ENCODE results near the gene PTGIS.

PTGIS gene

DNA sequence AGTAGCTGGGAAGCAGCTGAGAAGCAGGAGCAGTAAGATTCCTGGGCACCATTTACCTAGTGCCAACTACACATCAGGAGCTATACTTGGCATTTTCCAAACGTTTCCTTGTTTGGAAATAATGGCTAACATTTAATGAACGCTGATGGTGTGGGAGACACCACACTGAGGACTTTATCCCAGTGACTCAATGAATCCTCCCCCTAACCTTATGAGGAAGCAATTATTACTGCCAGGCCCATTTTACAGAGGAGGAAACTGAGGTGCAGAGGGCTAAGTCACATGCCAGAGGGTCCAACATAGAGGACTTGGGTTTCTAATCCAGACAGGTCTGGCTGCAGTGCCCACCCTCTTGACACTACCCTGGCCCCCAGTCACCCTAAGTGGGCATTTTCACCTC, 6.1 kb downstream of the PTGIS start:
- TF ChIP-seq TAF1 (IDR thresholded peaks at IDR 0.05; ENCODE audit: borderline replicate concordance, low read depth, low read length) (no peak), POLR2A (IDR thresholded peaks at IDR 0.05; ENCODE audit: low read depth, low read length) (no peak), POLR2AphosphoS5 (IDR thresholded peaks at IDR 0.05; ENCODE audit: low read depth, low read length) (no peak)
- DNase-seq (ENCODE audit: insufficient read length) (no peak), FAIRE-seq (no peak)

DNA sequence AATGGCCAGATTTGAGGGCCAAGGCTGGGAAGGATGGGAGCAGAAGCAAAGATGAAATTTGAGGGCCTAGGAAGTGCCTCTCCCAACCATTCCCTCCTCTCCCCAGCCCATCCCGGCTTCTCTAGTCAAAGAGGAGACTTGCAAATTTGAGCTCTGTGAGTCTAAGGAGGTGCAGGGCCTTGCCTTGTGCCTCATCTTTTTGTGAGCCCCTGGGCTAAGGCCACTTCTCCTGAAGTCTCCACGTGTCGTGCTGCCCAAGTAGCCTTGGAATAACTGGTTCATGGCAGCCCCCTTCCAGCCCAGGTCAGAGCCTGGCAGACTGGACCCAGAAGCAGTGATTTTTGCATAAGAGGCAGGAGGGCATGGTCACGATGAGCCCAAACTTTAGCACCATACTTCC, 6.7 kb downstream of the PTGIS start:
- FAIRE-seq = no peak
- TF ChIP-seq POLR2AphosphoS5 (IDR thresholded peaks at IDR 0.05; ENCODE audit: low read depth, low read length) = no peak
- no peak for TF ChIP-seq POLR2A (IDR thresholded peaks at IDR 0.05; ENCODE audit: low read depth, low read length)
- TF ChIP-seq TAF1 (IDR thresholded peaks at IDR 0.05; ENCODE audit: borderline replicate concordance, low read depth, low read length) = no peak
- no peak for DNase-seq (ENCODE audit: insufficient read length)

DNA sequence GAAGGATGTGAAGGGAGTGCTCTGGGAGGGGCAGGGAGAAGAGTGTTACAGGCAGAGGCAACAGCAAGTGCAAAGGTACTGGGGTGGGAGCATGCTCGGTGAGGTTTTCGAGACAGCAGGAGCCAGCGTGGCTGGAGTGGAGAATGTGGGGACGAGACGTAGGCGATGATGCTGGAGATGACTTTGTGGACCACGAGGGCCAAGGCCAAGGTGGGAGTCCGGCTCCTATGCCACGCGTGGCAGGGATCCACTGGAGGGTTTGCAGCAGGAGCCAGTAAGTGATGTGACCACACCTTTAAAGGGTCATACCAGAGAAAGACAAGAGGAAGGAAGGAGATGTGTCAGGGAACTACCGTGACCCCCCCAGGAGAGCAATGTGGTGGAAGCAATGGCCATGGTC, 7.3 kb downstream of the PTGIS start:
- no peak for DNase-seq (ENCODE audit: insufficient read length)
- no peak for FAIRE-seq
- no peak for TF ChIP-seq POLR2A (IDR thresholded peaks at IDR 0.05; ENCODE audit: low read depth, low read length)
- TF ChIP-seq POLR2AphosphoS5 (IDR thresholded peaks at IDR 0.05; ENCODE audit: low read depth, low read length) = no peak
- TF ChIP-seq TAF1 (IDR thresholded peaks at IDR 0.05; ENCODE audit: borderline replicate concordance, low read depth, low read length) = no peak

DNA sequence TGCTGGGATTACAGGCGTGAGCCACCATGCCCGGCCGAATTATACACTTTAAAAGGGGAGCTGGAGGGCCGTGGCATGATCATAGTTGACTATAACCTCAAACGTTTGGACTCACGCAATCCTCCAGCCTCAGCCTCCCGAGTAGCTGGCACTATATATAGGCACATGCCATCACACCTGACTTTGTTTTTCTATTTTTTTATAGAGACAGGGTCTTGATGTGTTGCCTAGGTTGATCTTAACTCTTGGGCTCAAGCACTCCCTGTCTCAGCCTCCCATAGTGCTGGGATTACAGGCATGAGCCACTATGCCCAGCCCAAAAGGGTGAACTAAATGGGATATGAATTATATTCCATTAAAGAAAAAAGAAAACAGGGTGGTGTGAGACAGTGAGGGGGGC, 7.8 kb downstream of the PTGIS start:
- no peak for TF ChIP-seq TAF1 (IDR thresholded peaks at IDR 0.05; ENCODE audit: borderline replicate concordance, low read depth, low read length)
- TF ChIP-seq POLR2A (IDR thresholded peaks at IDR 0.05; ENCODE audit: low read depth, low read length) = no peak
- no peak for TF ChIP-seq POLR2AphosphoS5 (IDR thresholded peaks at IDR 0.05; ENCODE audit: low read depth, low read length)
- no peak for FAIRE-seq
- DNase-seq (ENCODE audit: insufficient read length) = no peak

DNA sequence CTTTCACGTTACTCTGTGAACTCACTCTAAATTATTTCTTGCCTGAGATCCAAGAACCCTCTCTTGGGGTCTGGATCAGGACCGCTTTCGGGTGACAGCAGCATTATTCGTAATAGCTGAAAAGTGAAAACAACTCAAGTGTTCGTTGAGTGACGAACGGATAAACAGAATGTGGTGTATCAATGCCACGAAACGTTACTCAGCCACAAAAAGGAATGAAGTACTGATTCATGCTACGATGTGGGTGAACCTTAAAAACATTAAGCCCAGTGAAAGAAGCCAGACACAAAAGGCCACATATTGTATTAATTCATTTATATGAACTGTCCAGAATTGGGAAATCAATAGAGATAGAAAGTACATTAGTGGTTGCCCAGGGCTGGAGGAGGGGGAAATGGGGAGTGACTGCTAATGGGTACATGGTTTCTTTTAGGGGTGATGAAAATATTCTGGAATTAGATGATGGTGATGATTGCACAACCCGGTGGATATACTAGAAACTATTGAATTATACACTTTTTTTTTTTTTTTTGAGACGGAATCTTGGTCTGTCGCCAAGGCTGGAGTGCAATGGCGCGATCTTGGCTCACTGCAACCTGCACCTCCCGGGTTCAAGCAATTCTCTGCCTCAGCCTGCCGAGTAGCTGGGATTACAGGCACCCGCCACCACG, 8.4 kb downstream of the PTGIS start:
- TF ChIP-seq TAF1 (IDR thresholded peaks at IDR 0.05; ENCODE audit: borderline replicate concordance, low read depth, low read length) (no peak), POLR2A (IDR thresholded peaks at IDR 0.05; ENCODE audit: low read depth, low read length) (no peak), POLR2AphosphoS5 (IDR thresholded peaks at IDR 0.05; ENCODE audit: low read depth, low read length) (no peak)
- DNase-seq (ENCODE audit: insufficient read length) = no peak
- no peak for FAIRE-seq

DNA sequence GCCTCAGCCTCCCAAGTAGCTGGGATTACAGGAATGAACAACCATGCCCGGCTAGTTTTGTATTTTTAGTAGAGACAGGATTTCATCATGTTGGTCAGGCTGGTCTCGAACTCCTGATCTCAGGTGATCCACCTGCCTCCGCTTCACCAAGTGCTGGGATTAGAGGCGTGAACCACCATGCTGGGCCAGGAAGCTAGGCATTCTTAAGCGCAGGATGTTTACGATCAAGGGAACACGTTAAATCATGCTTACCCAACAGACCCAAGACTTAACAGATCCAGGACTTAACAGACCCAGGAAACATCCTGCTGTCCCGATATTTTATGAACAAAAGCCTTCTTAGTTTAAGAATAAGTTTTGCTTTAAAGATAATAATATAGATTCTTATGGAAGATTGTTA, 9.1 kb downstream of the PTGIS start:
- DNase-seq (ENCODE audit: insufficient read length) = no peak
- no peak for FAIRE-seq
- TF ChIP-seq POLR2AphosphoS5 (IDR thresholded peaks at IDR 0.05; ENCODE audit: low read depth, low read length) (no peak), TAF1 (IDR thresholded peaks at IDR 0.05; ENCODE audit: borderline replicate concordance, low read depth, low read length) (no peak), POLR2A (IDR thresholded peaks at IDR 0.05; ENCODE audit: low read depth, low read length) (no peak)

DNA sequence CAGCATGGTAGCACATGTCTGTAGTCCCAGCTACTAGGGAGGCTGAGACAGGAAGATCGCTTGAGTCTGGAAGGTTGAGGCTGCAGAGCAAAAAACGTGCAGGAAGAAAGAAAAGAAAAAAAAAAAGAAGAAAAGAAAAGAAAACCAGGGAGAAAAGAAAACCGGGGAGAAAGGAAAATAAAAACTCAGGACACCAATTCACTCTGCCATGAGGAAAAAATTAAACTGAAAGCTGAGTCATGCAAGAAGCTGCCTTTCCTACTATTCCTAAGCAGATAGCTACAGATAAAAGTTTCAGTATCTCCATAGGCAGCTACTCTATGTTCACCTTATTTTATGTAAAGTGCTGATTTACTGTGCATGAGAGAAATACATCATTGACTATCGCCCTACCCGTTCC, 10.5 kb downstream of the PTGIS start:
- FAIRE-seq (no peak), DNase-seq (ENCODE audit: insufficient read length) (no peak)
- TF ChIP-seq POLR2AphosphoS5 (IDR thresholded peaks at IDR 0.05; ENCODE audit: low read depth, low read length) (no peak), POLR2A (IDR thresholded peaks at IDR 0.05; ENCODE audit: low read depth, low read length) (no peak), TAF1 (IDR thresholded peaks at IDR 0.05; ENCODE audit: borderline replicate concordance, low read depth, low read length) (no peak)

DNA sequence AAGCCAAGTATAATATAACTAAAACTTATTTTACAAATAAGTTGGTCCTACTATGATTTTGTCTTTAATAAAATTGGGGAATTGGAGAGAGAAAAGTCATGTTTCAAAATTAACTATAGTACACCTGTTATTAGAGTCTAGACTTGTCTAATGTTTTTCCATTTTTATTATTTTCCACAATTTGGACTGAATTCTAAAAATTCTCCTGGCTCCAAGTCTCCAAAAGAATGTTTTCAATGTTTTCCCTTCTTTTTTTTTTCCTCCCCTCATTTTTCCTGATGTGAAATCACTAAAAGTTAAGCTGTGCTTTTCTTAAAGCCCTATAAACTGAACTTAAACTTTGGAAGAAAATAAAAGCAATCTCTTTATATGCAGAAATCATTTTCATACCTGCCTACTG, 11.3 kb downstream of the PTGIS start:
- no peak for DNase-seq (ENCODE audit: insufficient read length)
- TF ChIP-seq POLR2AphosphoS5 (IDR thresholded peaks at IDR 0.05; ENCODE audit: low read depth, low read length) = no peak
- no peak for TF ChIP-seq POLR2A (IDR thresholded peaks at IDR 0.05; ENCODE audit: low read depth, low read length)
- TF ChIP-seq TAF1 (IDR thresholded peaks at IDR 0.05; ENCODE audit: borderline replicate concordance, low read depth, low read length) = no peak
- FAIRE-seq = no peak

DNA sequence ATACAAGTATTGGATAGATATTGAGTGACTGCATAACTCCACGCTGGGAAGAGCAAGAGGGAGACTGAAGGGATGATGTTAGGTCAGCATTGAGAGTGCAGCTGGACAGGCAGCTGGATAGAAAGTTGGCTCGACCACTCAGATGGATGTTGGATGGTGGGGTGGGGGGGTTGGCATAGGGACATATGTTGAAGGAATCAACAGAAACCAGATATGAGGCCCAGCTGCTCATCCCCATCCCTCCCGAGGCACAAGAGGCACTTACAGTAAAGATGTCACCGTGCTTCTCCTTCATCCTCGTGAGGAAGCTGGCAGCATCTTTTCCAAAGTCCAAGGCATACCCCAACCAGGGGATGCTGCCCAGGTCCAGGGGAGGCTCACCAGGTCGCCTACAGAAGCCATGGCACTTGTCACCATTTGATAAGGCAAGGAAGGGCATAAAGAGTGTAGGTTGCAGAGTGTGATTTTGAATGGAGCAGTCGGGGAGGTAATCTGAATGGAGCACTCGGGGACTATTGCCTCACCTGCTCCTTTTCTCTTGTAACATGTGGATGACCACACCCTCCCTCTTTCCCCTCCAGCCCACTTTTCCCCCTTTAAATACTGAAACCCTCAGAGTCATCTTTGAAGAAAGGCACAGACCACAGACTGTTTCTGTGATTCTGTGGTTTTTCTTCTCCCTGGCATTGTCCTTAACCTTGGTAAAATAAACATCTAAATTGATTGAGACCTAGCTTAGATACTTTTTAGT, 18.0 kb downstream of the PTGIS start:
- FAIRE-seq = no peak
- TF ChIP-seq POLR2AphosphoS5 (IDR thresholded peaks at IDR 0.05; ENCODE audit: low read depth, low read length) = no peak
- no peak for TF ChIP-seq TAF1 (IDR thresholded peaks at IDR 0.05; ENCODE audit: borderline replicate concordance, low read depth, low read length)
- no peak for DNase-seq (ENCODE audit: insufficient read length)

DNA sequence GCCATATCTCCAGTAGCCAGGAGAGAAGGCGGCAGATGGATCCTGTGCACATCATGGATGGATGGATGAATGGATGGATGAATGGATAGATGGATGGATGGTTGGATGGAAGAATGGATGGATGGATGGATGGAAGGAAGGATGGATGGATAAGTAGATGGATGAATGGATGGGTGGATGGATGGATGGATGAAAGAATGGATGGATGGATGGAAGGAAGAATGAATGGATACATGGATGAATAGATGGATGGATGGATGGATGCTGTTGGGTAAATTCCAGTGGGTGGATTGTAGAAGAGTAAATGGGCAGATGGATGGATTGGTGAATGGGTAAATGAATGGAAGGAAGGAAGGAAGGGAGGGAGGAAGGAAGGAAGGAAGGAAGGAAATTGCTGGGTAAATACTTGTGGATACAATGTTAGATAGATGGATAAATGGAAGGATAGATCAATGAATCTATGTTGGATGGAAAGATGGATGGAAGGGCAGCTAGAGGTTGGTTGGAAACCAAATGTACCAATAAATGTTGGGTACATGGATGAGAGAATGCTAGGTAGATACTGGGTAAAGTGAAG, 19.5 kb downstream of the PTGIS start:
- no peak for TF ChIP-seq POLR2A (IDR thresholded peaks at IDR 0.05; ENCODE audit: low read depth, low read length)
- TF ChIP-seq POLR2AphosphoS5 (IDR thresholded peaks at IDR 0.05; ENCODE audit: low read depth, low read length) = no peak
- no peak for TF ChIP-seq TAF1 (IDR thresholded peaks at IDR 0.05; ENCODE audit: borderline replicate concordance, low read depth, low read length)
- no peak for DNase-seq (ENCODE audit: insufficient read length)
- FAIRE-seq = no peak

DNA sequence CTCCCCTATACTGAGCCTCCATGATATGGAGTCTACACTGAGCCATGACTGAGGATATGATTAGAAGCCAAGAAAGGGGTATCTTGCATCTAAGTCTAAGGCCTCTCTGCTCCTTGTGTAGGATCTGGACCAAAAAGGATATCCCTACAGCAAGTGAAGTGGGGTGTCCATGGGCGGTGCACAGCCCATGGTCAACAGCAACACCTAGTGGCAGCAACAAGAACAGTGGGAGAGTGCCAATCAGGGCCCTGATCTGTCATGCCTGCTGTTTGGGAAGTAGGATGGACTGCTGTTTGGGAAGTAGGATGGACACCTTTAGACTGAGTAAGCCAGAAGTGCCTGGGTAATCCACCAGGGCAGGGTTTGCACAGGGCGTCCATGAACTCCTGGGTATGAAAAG, 22.4 kb downstream of the PTGIS start:
- DNase-seq (ENCODE audit: insufficient read length) = no peak
- TF ChIP-seq TAF1 (IDR thresholded peaks at IDR 0.05; ENCODE audit: borderline replicate concordance, low read depth, low read length) = no peak
- no peak for FAIRE-seq

DNA sequence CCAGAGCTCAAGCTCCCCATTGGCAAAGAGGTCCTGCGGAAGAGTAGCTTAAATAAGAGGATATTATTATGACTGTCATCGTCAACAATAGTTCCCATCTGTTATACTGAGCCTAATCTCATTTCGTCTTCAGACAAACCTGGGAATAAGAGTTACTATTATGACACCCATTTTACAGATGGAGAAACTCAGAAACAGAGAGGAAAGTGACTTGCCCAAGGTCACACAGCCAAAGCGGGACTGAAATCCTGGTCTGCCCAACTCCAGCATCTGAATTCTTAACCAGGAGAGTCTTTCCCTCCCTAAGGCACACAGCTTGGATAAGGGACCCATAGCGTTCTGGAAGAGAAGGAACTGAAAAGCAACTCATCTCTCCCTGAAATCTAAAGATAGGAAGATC, 23.4 kb downstream of the PTGIS start:
- no peak for DNase-seq (ENCODE audit: insufficient read length)
- FAIRE-seq = no peak
- TF ChIP-seq POLR2A (IDR thresholded peaks at IDR 0.05; ENCODE audit: low read depth, low read length) (no peak), TAF1 (IDR thresholded peaks at IDR 0.05; ENCODE audit: borderline replicate concordance, low read depth, low read length) (no peak), POLR2AphosphoS5 (IDR thresholded peaks at IDR 0.05; ENCODE audit: low read depth, low read length) (no peak)
